Measurements from ENCODE around the gene UCK1.

DNA sequence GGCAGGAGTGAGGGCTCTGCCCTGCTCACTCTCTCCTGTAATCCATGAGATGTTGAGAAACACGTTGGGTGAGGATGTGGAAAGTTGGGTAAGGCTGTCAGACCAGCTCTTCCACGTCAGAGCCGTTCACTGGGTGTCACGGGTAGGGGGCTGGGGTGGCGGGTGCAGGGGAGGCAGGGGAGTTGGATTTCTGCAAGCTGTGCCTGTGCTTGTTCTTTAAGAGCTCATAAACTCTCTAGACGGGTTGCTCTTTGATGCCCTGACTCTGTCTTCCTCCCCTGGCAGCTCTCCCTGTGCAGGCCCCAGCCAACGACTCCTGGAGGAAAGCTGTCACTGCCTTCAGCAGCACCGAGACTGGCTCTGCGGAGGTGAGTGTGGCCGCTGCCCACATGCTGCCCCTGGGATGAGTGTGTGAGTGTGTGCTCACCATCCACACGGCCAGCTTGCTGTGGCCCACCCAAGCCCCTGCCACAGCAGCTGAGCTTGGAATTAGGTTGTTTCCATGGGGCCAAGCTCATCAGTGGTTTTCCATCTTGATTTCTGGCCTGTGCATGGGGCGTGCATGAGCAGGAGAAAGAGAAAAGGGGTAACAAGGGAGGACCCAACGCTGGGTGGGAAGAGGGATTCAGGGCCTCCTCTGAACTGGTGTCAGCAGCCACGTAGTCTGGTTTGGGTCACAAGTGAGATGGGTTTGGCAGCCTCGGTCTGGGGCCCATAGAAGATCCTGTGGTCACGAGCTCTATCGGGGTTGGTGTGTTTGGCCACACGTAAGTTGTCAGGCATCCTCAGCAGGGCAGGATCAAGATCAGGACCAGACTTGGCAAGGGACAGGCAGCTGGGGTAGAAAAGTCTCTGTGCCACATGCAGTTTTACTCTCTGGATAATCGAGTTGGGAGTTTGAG lies 49.4 kb downstream of the UCK1 start:
- TF ChIP-seq, protein P1, sequence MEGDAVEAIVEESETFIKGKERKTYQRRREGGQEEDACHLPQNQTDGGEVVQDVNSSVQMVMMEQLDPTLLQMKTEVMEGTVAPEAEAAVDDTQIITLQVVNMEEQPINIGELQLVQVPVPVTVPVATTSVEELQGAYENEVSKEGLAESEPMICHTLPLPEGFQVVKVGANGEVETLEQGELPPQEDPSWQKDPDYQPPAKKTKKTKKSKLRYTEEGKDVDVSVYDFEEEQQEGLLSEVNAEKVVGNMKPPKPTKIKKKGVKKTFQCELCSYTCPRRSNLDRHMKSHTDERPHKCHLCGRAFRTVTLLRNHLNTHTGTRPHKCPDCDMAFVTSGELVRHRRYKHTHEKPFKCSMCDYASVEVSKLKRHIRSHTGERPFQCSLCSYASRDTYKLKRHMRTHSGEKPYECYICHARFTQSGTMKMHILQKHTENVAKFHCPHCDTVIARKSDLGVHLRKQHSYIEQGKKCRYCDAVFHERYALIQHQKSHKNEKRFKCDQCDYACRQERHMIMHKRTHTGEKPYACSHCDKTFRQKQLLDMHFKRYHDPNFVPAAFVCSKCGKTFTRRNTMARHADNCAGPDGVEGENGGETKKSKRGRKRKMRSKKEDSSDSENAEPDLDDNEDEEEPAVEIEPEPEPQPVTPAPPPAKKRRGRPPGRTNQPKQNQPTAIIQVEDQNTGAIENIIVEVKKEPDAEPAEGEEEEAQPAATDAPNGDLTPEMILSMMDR (IDR thresholded peaks at IDR 0.05; ENCODE audit: low read depth, low read length, poor library complexity, severe bottlenecking) = no peak
- TF ChIP-seq EZH2phosphoT487 (IDR thresholded peaks at IDR 0.05; ENCODE audit: borderline replicate concordance, low read length) = no peak

Data from DOHH2 (cell line).